Dedifferentiated amniotic fluid mesenchymal stem cell (primary cell): ENCODE measurements around the gene TMEM156.
"Not testable (repeated sequence)": the region's sequence is repeated elsewhere in the genome, so short reads cannot be mapped to it uniquely, and the experiment has no call there.

Experiments used
- DNase-seq: peaks from one replicate; pipeline ENCODE4 v3.0.0-alpha.2; 2016; ENCODE audit errors: extremely low spot score

TMEM156 gene

GRCh38 chr4:39043058-39043860, 11.1 kb upstream of the TMEM156 start:
- peak; percentile 31 for DNase-seq

GRCh38 chr4:39042366-39042765, 10.2 kb upstream of the TMEM156 start:
- no peak for DNase-seq

GRCh38 chr4:39039108-39039507, 6.9 kb upstream of the TMEM156 start:
- DNase-seq = no peak

GRCh38 chr4:39037941-39038340, 5.7 kb upstream of the TMEM156 start:
- DNase-seq = no peak

GRCh38 chr4:39037491-39037825, 5.2 kb upstream of the TMEM156 start:
- no peak for DNase-seq

GRCh38 chr4:39036172-39036571, 4.0 kb upstream of the TMEM156 start:
- DNase-seq = no peak

- not testable (repeated sequence) for DNase-seq
Measured at GRCh38 chr4:39031590-39032020, 604 bp downstream of the TMEM156 start.

GRCh38 chr4:39030725-39031124, 1.5 kb downstream of the TMEM156 start:
- no peak for DNase-seq

- DNase-seq = no peak
Measured at GRCh38 chr4:39029752-39030694, 2.2 kb downstream of the TMEM156 start.

GRCh38 chr4:39026096-39026495, 6.1 kb downstream of the TMEM156 start:
- no peak for DNase-seq

- DNase-seq = no peak
Measured at GRCh38 chr4:39025552-39026085, 6.6 kb downstream of the TMEM156 start.

GRCh38 chr4:39024311-39024865, 7.8 kb downstream of the TMEM156 start:
- DNase-seq = no peak

GRCh38 chr4:39023059-39023458, 9.2 kb downstream of the TMEM156 start:
- no peak for DNase-seq

GRCh38 chr4:39022241-39022640, 10.0 kb downstream of the TMEM156 start:
- no peak for DNase-seq

- DNase-seq = no peak
Measured at GRCh38 chr4:39021631-39022030, 10.6 kb downstream of the TMEM156 start.

- no peak for DNase-seq
Measured at GRCh38 chr4:39020130-39020529, 12.1 kb downstream of the TMEM156 start.

GRCh38 chr4:39014028-39014427, 18.2 kb downstream of the TMEM156 start:
- no peak for DNase-seq

- no peak for DNase-seq
Measured at GRCh38 chr4:39004758-39005157, 27.5 kb downstream of the TMEM156 start.

- not testable (repeated sequence) for DNase-seq
Measured at GRCh38 chr4:39002058-39002457, 30.2 kb downstream of the TMEM156 start.

- no peak for DNase-seq
Measured at GRCh38 chr4:38995660-38996005, 36.6 kb downstream of the TMEM156 start.

- no peak for DNase-seq
Measured at GRCh38 chr4:38994135-38994534, 38.1 kb downstream of the TMEM156 start.

GRCh38 chr4:38993683-38994082, 38.5 kb downstream of the TMEM156 start:
- no peak for DNase-seq
